H9 (cell line): Measurements from ENCODE around the gene CDKAL1. TPM values are rescaled to one million over a fixed set of nuclear protein-coding genes. Genes with fewer than 3 reads are reported as not detected.

Experiments
- DNase-seq: peaks from one replicate; pipeline ENCODE4 v3.0.0-alpha.2; 2017
- H2AFZ ChIP-seq: one replicate; pipeline ENCODE4 v1.6.1; 2013; ENCODE audit warnings: mild to moderate bottlenecking, low read length, control low read depth, moderate library complexity
- H2AK5ac ChIP-seq: 2 replicates; pipeline ENCODE4 v1.6.1; 2013; ENCODE audit warnings: low read length, control low read depth, mixed read lengths; ENCODE audit not compliant: insufficient read length
- H2BK120ac ChIP-seq: one replicate; pipeline ENCODE4 v1.6.1; 2013; ENCODE audit warnings: low read depth, mild to moderate bottlenecking, low read length, control low read depth, inconsistent platforms; ENCODE audit not compliant: poor library complexity, severe bottlenecking
- H2BK12ac ChIP-seq: 2 replicates; pipeline ENCODE4 v1.6.1; 2013; ENCODE audit warnings: low read length, control low read depth, mixed read lengths, low read depth; ENCODE audit not compliant: insufficient read length
- H2BK15ac ChIP-seq: 2 replicates; pipeline ENCODE4 v1.6.1; 2013; ENCODE audit warnings: low read depth, low read length, control low read depth
- H2BK20ac ChIP-seq: one replicate; pipeline ENCODE4 v1.6.1; 2013; ENCODE audit warnings: low read depth, mild to moderate bottlenecking, low read length, control low read depth, inconsistent platforms; ENCODE audit not compliant: poor library complexity, severe bottlenecking
- H2BK5ac ChIP-seq: 2 replicates; pipeline ENCODE4 v1.6.1; 2013; ENCODE audit warnings: low read length, control low read depth, mixed read lengths; ENCODE audit not compliant: insufficient read length
- H3K14ac ChIP-seq: 2 replicates; pipeline ENCODE4 v1.6.1; 2013; ENCODE audit warnings: low read length, control low read depth; ENCODE audit not compliant: insufficient read depth
- H3K18ac ChIP-seq: 2 replicates; pipeline ENCODE4 v1.6.1; 2013; ENCODE audit warnings: low read depth, mild to moderate bottlenecking, mixed read lengths, low read length, control low read depth; ENCODE audit not compliant: insufficient read length
- H3K23ac ChIP-seq: 2 replicates; pipeline ENCODE4 v1.6.1; 2013; ENCODE audit warnings: low read length, control low read depth, mixed read lengths, low read depth; ENCODE audit not compliant: insufficient read length
- H3K23me2 ChIP-seq: 2 replicates; pipeline ENCODE4 v1.6.1; 2013; ENCODE audit warnings: low read depth, mild to moderate bottlenecking, mixed read lengths, low read length, control low read depth; ENCODE audit not compliant: insufficient read length, poor library complexity, severe bottlenecking
- H3K27ac ChIP-seq: 2 replicates; pipeline ENCODE4 v1.5.1; 2013; ENCODE audit warnings: low read length, control low read depth, mixed read lengths, low read depth; ENCODE audit not compliant: insufficient read length
- H3K27me3 ChIP-seq: 2 replicates; pipeline ENCODE4 v1.6.1; 2013; ENCODE audit warnings: low read length, control low read depth, inconsistent platforms; ENCODE audit not compliant: insufficient read depth
- H3K4ac ChIP-seq: 2 replicates; pipeline ENCODE4 v1.6.1; 2013; ENCODE audit warnings: low read depth, mild to moderate bottlenecking, control low read depth, inconsistent platforms, low read length, moderate library complexity
- H3K4me1 ChIP-seq: 2 replicates; pipeline ENCODE4 v1.6.1; 2013; ENCODE audit warnings: low read length, control low read depth, inconsistent platforms; ENCODE audit not compliant: insufficient read depth
- H3K4me2 ChIP-seq: 2 replicates; pipeline ENCODE4 v1.6.1; 2013; ENCODE audit warnings: low read length, control low read depth, mixed read lengths; ENCODE audit not compliant: insufficient read length, insufficient read depth
- H3K56ac ChIP-seq: 2 replicates; pipeline ENCODE4 v1.6.1; 2013; ENCODE audit warnings: low read depth, mild to moderate bottlenecking, mixed read lengths, low read length, control low read depth; ENCODE audit not compliant: insufficient read length
- H3K79me1 ChIP-seq: 2 replicates; pipeline ENCODE4 v1.6.1; 2013; ENCODE audit warnings: low read depth, mild to moderate bottlenecking, moderate library complexity, low read length, control low read depth, inconsistent platforms; ENCODE audit not compliant: insufficient read depth, poor library complexity, severe bottlenecking
- H3K79me2 ChIP-seq: 2 replicates; pipeline ENCODE4 v1.6.1; 2013; ENCODE audit warnings: low read length, control low read depth, inconsistent platforms; ENCODE audit not compliant: insufficient read depth
- H3K9ac ChIP-seq: 2 replicates; pipeline ENCODE4 v1.6.1; 2013; ENCODE audit warnings: low read length, control low read depth, mixed read lengths; ENCODE audit not compliant: insufficient read length; ENCODE audit errors: extremely low read depth
- H3K9me3 ChIP-seq: one replicate; pipeline ENCODE4 v1.6.1; 2013; ENCODE audit warnings: low read depth, low read length, inconsistent platforms; ENCODE audit not compliant: control insufficient read depth
- H3T11ph ChIP-seq: one replicate; pipeline ENCODE4 v1.6.1; 2013; ENCODE audit warnings: mild to moderate bottlenecking, low read length, control low read depth, inconsistent platforms
- H4K20me1 ChIP-seq: one replicate; pipeline ENCODE4 v1.6.1; 2013; ENCODE audit not compliant: control insufficient read depth, insufficient read length, insufficient read depth
- H4K5ac ChIP-seq: 2 replicates; pipeline ENCODE4 v1.6.1; 2013; ENCODE audit warnings: low read depth, mild to moderate bottlenecking, mixed read lengths, low read length, control low read depth; ENCODE audit not compliant: insufficient read length
- H4K8ac ChIP-seq: replicated peaks from 2 replicates; pipeline ENCODE4 v1.6.1; 2013; ENCODE audit warnings: low read length, control low read depth, mixed read lengths, low read depth; ENCODE audit not compliant: insufficient read length
- H4K91ac ChIP-seq: 2 replicates; pipeline ENCODE4 v1.6.1; 2013; ENCODE audit warnings: low read depth, mild to moderate bottlenecking, moderate library complexity, mixed read lengths, low read length, control low read depth; ENCODE audit not compliant: insufficient read length
- H3K27ac Mint-ChIP-seq, 3 experiments: 2 replicates in 2 of 3; 3 replicates in 1 of 3; pipeline ENCODE4 v1.8.0; 2020 to 2021; ENCODE audit warnings: mixed read lengths in 3 of 3, mild to moderate bottlenecking in 1 of 3, moderate library complexity in 1 of 3
- H3K27me3 Mint-ChIP-seq: 2 replicates; pipeline ENCODE4 v1.8.0; 2021; ENCODE audit warnings: low read depth, mild to moderate bottlenecking, moderate library complexity, mixed read lengths
- H3K36me3 Mint-ChIP-seq, 3 experiments: 2 replicates in 2 of 3; 3 replicates in 1 of 3; pipeline ENCODE4 v1.8.0; 2020 to 2021; ENCODE audit warnings: low read depth in 3 of 3, mixed read lengths in 3 of 3; ENCODE audit not compliant: insufficient read depth in 1 of 3
- H3K4me1 Mint-ChIP-seq, 2 experiments: 2 replicates each; pipeline ENCODE4 v1.8.0; 2020; ENCODE audit warnings: mixed read lengths in 2 of 2
- H3K4me3 Mint-ChIP-seq, 2 experiments: 2 replicates in 1 of 2; 3 replicates in 1 of 2; pipeline ENCODE4 v1.8.0; 2020 to 2021; ENCODE audit warnings: mild to moderate bottlenecking in 2 of 2, mixed read lengths in 2 of 2, moderate library complexity in 1 of 2
- H3K9me3 Mint-ChIP-seq, 2 experiments: 2 replicates in 1 of 2; 3 replicates in 1 of 2; pipeline ENCODE4 v1.8.0; 2020; ENCODE audit warnings: mild to moderate bottlenecking in 2 of 2, mixed read lengths in 2 of 2, moderate library complexity in 1 of 2
- CTCF ChIP-seq: fragments of 200-600 bp; sonication (generic); conservative IDR thresholded peaks from 3 replicates; pipeline ENCODE4 v1.8.0; 2021; ENCODE audit warnings: antibody characterized with exemption, mild to moderate bottlenecking
- WGBS: extraction: QIAGEN DNeasy Blood & Tissue Kit; methylation state at CpG from one replicate; pipeline ENCODE4 v1.1.7; 2013; ENCODE audit warnings: missing lambda C conversion rate, low lambda C conversion rate, mixed read lengths; ENCODE audit not compliant: insufficient read length; ENCODE audit errors: extremely low coverage; 5-methylcytosine and 5-hydroxymethylcytosine counted together
- total RNA-seq: library from RNA; stranded (reverse); gene quantifications from 2 replicates; pipeline ENCODE4 v1.2.1, GENCODE V29; 2021

Gene CDKAL1
- total RNA-seq, 1 experiment from 2014 or later = 23.0 TPM

- Histone ChIP-seq H3K4ac (no peak overlapping the region), H3K27me3 (no peaks in the 10 kb centered on the region), H3K18ac (no peak overlapping the region), H4K8ac (no peak overlapping the region), H2BK15ac (no peak overlapping the region), H3K4me2 (no peak overlapping the region), H3T11ph (no peak overlapping the region), H2BK12ac (no peak overlapping the region), H2AFZ (no peak overlapping the region), H3K79me2 (0 out of 2 replicates have a peak, but pooled peaks cover 2% of the 10 kb centered on the region), H3K79me1 (no peaks in the 10 kb centered on the region), H2BK20ac (no peak overlapping the region), H3K9me3 (no peaks in the 10 kb centered on the region), H3K9ac (no peak overlapping the region), H2AK5ac (no peak overlapping the region), H4K20me1 (no peaks in the 10 kb centered on the region), H3K14ac (no peak overlapping the region), H3K27ac (no peak overlapping the region), H3K56ac (no peak overlapping the region), H3K4me1 (no peaks in the 10 kb centered on the region), H3K23ac (no peak overlapping the region), H4K5ac (no peak overlapping the region), H2BK5ac (no peak overlapping the region), H4K91ac (no peak overlapping the region), H3K23me2 (no peaks in the 10 kb centered on the region), H2BK120ac (no peak overlapping the region)
- Mint-ChIP-seq H3K36me3 (peaks cover 4 to 18% (median 11%) of the 10 kb centered on the region in 3 experiments; a peak in 6 of 7 replicates), H3K4me3 (no peak overlapping the region), H3K27me3 (no peaks in the 10 kb centered on the region), H3K9me3 (no peaks in the 10 kb centered on the region; a peak in 1 of 5 replicates), H3K4me1 (peaks cover 13 to 16% of the 10 kb centered on the region in 2 experiments), H3K27ac (no peak overlapping the region; a peak in 1 of 7 replicates)
- WGBS = no CpG with 5 or more reads among the region's 2 CpGs
- no peak for DNase-seq
- TF ChIP-seq CTCF = no peak
Observed at GRCh38 chr6:21228411-21228810, 694.2 kb downstream of the CDKAL1 start.
